ENCODE measurements around the gene SYNDIG1.

DNA sequence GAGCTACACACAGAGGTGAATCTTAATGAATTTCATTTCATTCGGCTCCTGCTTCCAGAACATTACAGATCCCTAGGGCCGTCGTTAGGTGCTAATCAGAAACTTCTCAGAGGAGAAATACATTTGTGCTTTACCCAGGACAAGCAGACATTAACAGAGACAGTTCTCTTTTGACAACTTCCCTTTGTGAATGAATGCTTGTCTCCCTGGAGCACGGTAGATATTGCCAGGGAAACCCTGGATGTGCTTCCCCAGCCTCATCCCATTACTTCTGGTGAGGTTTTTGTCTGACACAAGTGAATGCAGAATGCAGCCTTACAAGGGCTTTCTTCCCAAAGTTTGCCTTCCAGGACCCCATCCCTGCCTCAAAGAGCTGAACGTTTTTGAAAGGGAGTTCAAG is 105.4 kb downstream of the SYNDIG1 start:
- TF ChIP-seq, protein P1, sequence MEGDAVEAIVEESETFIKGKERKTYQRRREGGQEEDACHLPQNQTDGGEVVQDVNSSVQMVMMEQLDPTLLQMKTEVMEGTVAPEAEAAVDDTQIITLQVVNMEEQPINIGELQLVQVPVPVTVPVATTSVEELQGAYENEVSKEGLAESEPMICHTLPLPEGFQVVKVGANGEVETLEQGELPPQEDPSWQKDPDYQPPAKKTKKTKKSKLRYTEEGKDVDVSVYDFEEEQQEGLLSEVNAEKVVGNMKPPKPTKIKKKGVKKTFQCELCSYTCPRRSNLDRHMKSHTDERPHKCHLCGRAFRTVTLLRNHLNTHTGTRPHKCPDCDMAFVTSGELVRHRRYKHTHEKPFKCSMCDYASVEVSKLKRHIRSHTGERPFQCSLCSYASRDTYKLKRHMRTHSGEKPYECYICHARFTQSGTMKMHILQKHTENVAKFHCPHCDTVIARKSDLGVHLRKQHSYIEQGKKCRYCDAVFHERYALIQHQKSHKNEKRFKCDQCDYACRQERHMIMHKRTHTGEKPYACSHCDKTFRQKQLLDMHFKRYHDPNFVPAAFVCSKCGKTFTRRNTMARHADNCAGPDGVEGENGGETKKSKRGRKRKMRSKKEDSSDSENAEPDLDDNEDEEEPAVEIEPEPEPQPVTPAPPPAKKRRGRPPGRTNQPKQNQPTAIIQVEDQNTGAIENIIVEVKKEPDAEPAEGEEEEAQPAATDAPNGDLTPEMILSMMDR (IDR thresholded peaks at IDR 0.05 in 4 of 5, conservative IDR thresholded peaks at IDR 0.05 in 1 of 5), result no peak
- no peak for TF ChIP-seq POLR2A (IDR thresholded peaks at IDR 0.05)

All from gastrocnemius medialis (tissue), 4 donors.